Neural crest cell (in vitro differentiated cells): Measurements from ENCODE around the gene IL17D. TPM values are rescaled to one million over a fixed set of nuclear protein-coding genes. Genes with fewer than 3 reads are reported as not detected.

ENCODE experiments used
- DNase-seq: peaks from one replicate; pipeline ENCODE4 v3.0.0; 2021; ENCODE audit warnings: low read depth, mixed read lengths, low spot score
- H3K27ac Mint-ChIP-seq: one replicate; pipeline ENCODE4 v1.8.0; 2021; ENCODE audit warnings: mild to moderate bottlenecking, mixed read lengths; ENCODE audit not compliant: unreplicated experiment
- H3K27me3 Mint-ChIP-seq: 2 replicates; pipeline ENCODE4 v1.8.0; 2021; ENCODE audit warnings: low read depth, mild to moderate bottlenecking, mixed read lengths
- H3K36me3 Mint-ChIP-seq: 2 replicates; pipeline ENCODE4 v1.8.0; 2021; ENCODE audit warnings: low read depth, mild to moderate bottlenecking, mixed read lengths
- H3K4me1 Mint-ChIP-seq: 2 replicates; pipeline ENCODE4 v1.8.0; 2021; ENCODE audit warnings: mixed read lengths
- H3K4me3 Mint-ChIP-seq: one replicate; pipeline ENCODE4 v1.8.0; 2021; ENCODE audit warnings: mild to moderate bottlenecking, mixed read lengths
- H3K9me3 Mint-ChIP-seq: 2 replicates; pipeline ENCODE4 v1.8.0; 2021; ENCODE audit warnings: mixed read lengths
- total RNA-seq: library from RNA; stranded (reverse); gene quantifications from 2 replicates; pipeline ENCODE4 v1.2.1, GENCODE V29; 2021
- TF ChIP-seq, protein P1 (sequence below): fragments of 200-600 bp; sonication (generic); conservative IDR thresholded peaks from 2 replicates; pipeline ENCODE4 v1.5.0; 2021; ENCODE audit warnings: antibody characterized with exemption, mild to moderate bottlenecking

Gene IL17D
- total RNA-seq, 1 donor from 2014 or later: 8.4 TPM

DNA sequence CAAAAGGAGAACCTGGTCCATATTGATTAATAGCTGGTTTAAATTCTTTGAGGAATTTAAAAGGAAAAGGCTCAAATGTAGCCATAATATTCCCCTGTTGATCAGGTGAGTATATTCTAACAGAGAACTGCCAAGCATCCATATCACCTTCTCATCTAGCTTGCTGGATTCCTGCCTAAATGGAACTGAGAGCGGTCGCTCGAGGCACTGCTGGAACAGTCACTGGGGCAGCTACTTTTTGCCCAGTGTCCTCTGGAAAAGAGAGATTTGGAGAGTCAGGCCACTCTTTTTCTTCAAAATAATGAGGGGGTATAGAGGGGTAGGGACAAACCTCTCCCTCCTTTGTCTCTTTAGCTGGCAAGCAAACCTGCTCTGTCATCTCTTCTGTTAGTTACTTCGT, 19.5 kb upstream of the IL17D start:
- Mint-ChIP-seq H3K4me1 (peaks cover 29% of the 10 kb centered on the region), H3K27ac (peak overlapping the region; percentile 79), H3K4me3 (no peak overlapping the region), H3K27me3 (no peaks in the 10 kb centered on the region), H3K36me3 (no peaks in the 10 kb centered on the region), H3K9me3 (no peaks in the 10 kb centered on the region)
- TF ChIP-seq, protein P1, sequence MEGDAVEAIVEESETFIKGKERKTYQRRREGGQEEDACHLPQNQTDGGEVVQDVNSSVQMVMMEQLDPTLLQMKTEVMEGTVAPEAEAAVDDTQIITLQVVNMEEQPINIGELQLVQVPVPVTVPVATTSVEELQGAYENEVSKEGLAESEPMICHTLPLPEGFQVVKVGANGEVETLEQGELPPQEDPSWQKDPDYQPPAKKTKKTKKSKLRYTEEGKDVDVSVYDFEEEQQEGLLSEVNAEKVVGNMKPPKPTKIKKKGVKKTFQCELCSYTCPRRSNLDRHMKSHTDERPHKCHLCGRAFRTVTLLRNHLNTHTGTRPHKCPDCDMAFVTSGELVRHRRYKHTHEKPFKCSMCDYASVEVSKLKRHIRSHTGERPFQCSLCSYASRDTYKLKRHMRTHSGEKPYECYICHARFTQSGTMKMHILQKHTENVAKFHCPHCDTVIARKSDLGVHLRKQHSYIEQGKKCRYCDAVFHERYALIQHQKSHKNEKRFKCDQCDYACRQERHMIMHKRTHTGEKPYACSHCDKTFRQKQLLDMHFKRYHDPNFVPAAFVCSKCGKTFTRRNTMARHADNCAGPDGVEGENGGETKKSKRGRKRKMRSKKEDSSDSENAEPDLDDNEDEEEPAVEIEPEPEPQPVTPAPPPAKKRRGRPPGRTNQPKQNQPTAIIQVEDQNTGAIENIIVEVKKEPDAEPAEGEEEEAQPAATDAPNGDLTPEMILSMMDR: no peak
- DNase-seq: no peak

DNA sequence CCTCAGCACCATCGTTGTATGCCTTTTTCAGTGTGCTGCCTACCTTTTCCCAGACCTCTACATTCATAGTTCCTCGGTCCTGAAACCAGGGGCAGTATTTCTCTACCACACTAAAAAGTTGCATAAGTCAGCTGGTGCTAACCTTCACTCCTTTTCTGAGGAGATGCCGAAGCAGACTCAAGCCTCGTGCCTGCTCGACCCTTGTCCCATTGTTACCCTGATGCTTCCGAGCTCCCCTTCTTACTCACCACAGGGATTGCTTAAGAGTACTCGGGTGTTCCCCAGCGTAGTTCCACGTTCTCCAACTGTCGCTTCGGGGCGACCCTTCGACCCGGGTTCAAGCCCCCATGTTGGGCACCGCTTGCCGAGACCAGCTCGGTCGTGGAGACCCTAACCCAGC, 19.0 kb upstream of the IL17D start:
- Mint-ChIP-seq H3K9me3 (no peaks in the 10 kb centered on the region), H3K36me3 (no peaks in the 10 kb centered on the region), H3K4me3 (no peak overlapping the region), H3K4me1 (peaks cover 25% of the 10 kb centered on the region), H3K27me3 (no peaks in the 10 kb centered on the region), H3K27ac (peak overlapping the region; percentile 79)
- TF ChIP-seq, protein P1: no peak
- no peak for DNase-seq

DNA sequence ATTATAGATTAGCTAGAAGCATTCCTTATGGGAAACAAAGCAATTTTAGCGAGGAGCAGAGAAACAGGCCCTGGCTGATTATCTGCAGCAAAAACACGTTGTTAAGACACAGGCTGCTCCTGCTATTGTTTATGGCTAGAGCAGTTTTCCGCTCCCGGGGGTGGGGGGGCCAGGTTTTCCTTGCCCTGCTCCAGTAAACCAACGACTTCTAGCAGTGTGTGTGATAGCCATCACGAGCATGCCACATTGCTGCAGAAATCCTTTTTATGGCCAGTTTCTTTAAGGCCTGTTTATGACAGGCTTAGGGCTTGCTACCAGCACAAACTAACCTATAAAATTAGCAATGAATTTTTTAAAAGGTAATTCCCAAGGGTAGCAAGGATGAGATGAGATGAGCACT, 18.4 kb upstream of the IL17D start:
- Mint-ChIP-seq H3K36me3 (no peaks in the 10 kb centered on the region), H3K27ac (no peak overlapping the region), H3K4me1 (peaks cover 25% of the 10 kb centered on the region), H3K27me3 (no peaks in the 10 kb centered on the region), H3K9me3 (no peaks in the 10 kb centered on the region), H3K4me3 (no peak overlapping the region)
- TF ChIP-seq, protein P1: no peak
- no peak for DNase-seq

DNA sequence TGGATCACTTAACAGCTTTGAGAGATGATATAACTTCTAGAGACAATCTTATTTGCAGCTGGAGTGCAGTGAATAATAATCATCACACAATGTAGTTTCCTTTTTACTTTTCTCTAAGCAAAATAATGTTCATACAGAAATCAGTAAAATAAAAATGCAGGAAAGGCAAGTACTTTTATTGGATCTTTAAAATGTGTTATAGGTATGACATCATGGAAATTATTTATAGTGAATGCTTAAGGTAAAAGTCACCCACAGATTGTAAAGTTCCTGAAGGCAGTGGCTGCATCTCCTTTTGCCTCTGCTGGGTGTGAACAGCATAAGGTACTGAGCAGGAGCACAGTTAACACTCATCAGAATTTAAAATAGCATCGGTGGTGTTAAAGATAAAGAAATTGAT, 17.3 kb upstream of the IL17D start:
- TF ChIP-seq, protein P1: no peak
- DNase-seq: no peak
- no peaks in the 10 kb centered on the region for H3K9me3 Mint-ChIP-seq
- no peak overlapping the region for H3K27ac Mint-ChIP-seq
- no peaks in the 10 kb centered on the region for H3K27me3 Mint-ChIP-seq
- no peak overlapping the region for H3K4me3 Mint-ChIP-seq
- no peaks in the 10 kb centered on the region for H3K36me3 Mint-ChIP-seq
- peaks cover 25% of the 10 kb centered on the region for H3K4me1 Mint-ChIP-seq

DNA sequence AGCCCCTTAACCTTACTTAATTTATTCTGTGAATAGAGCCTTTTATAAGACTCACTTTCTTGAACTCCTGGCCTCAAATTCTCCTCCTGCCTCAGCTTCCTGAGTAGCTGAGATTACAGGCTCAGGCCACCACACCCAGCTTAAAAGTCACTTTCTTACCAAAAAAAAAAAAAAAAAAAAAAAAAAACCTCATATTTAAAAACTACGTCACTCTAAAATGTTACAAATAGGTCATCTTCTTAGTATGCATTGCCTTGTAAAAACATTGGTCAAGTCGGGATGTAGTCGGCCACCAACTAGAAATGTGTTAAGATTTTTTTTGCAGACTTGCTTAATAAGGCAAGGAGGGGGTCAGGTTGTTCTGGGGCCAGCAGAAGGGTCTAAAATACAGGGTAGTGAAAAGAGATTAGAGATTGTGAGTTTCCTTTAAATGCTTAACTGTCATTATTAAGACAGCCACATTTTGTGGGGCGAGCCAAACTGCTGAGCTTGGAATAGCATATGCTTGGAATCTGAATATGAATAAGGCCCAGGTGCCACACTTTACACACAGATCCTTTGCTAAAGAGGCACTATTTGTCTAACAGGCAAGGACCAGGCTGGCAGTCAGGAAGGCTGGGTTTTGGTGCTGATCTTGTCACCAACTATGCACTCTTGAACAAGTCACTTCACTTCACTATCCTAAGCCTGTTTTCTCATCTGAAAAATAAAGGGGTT, 16.5 kb upstream of the IL17D start:
- Mint-ChIP-seq H3K27ac (no peak overlapping the region), H3K4me1 (peaks cover 19% of the 10 kb centered on the region), H3K9me3 (no peaks in the 10 kb centered on the region)

More for the DNA sequence above, 16.5 kb upstream of the IL17D start:
- no peak overlapping the region for H3K4me3 Mint-ChIP-seq
- H3K36me3 Mint-ChIP-seq: no peaks in the 10 kb centered on the region
- TF ChIP-seq, protein P1: no peak
- DNase-seq: no peak
- no peaks in the 10 kb centered on the region for H3K27me3 Mint-ChIP-seq
